Calu3 (cell line): ENCODE results near the gene CELA3B. TPM values are rescaled to one million over a fixed set of nuclear protein-coding genes. Genes with fewer than 3 reads are reported as not detected.

Experiments used
- BruUV-seq: library from RNA; stranded (reverse); fragments of 400-500 nt; replicated peaks from 2 replicates; lab custom pipeline; 2021; lab: Mats Ljungman, UMichigan
- CTCF ChIA-PET: fragments of 300-600 bp; sonication (Branson Sonifier 250); formaldehyde crosslinking; loops from one replicate; lab custom pipeline; 2022; ENCODE audit warnings: antibody characterized with exemption; lab: Charles Lee
- DNase-seq: peaks from one replicate; pipeline ENCODE4 v3.0.0; 2022
- H3K27ac Mint-ChIP-seq: one replicate; pipeline ENCODE4 v1.8.0; 2022; ENCODE audit warnings: mixed read lengths; ENCODE audit not compliant: unreplicated experiment
- H3K27me3 Mint-ChIP-seq: one replicate; pipeline ENCODE4 v1.8.0; 2022; ENCODE audit warnings: mixed read lengths; ENCODE audit not compliant: unreplicated experiment
- H3K36me3 Mint-ChIP-seq: one replicate; pipeline ENCODE4 v1.8.0; 2022; ENCODE audit warnings: mild to moderate bottlenecking, moderate library complexity, mixed read lengths; ENCODE audit not compliant: insufficient read depth, unreplicated experiment
- H3K4me1 Mint-ChIP-seq: one replicate; pipeline ENCODE4 v1.8.0; 2022; ENCODE audit warnings: mild to moderate bottlenecking, low read depth, mixed read lengths; ENCODE audit not compliant: unreplicated experiment
- H3K4me3 Mint-ChIP-seq: one replicate; pipeline ENCODE4 v1.8.0; 2022; ENCODE audit warnings: mild to moderate bottlenecking, low read depth, moderate library complexity, mixed read lengths; ENCODE audit not compliant: unreplicated experiment
- H3K9me3 Mint-ChIP-seq: one replicate; pipeline ENCODE4 v1.8.0; 2022; ENCODE audit warnings: low read depth, mixed read lengths; ENCODE audit not compliant: unreplicated experiment
- CTCF ChIP-seq: fragments of 200-600 bp; IDR thresholded peaks from one replicate; pipeline ENCODE4 v1.8.0; 2022; ENCODE audit warnings: antibody characterized with exemption; ENCODE audit not compliant: unreplicated experiment
- intact Hi-C: fragments of 100-400 bp; cut with micrococcal nuclease; formaldehyde crosslinking; loops from one replicate; pipeline ENCODE4 v1.10.0; 2022; ENCODE audit not compliant: unreplicated experiment
- total RNA-seq: library from RNA; stranded (reverse); gene quantifications from 2 replicates; pipeline ENCODE4 v1.2.3, GENCODE V29; 2022

Gene CELA3B
- total RNA-seq, 1 experiment from 2014 or later, result not detected

GRCh38 chr1:22018583-22019559 lies 42.0 kb downstream of the CELA3B start:
- Mint-ChIP-seq H3K36me3 (peaks cover 19% of the 10 kb centered on the region), H3K4me3 (no peak overlapping the region), H3K27ac (peak overlapping the region; percentile 97), H3K4me1 (peaks cover 21% of the 10 kb centered on the region), H3K9me3 (no peaks in the 10 kb centered on the region), H3K27me3 (no peaks in the 10 kb centered on the region)
- CTCF ChIA-PET, result interaction anchor here (0.6 kb wide), 1 partner anchor 60 kb away, joined by 3 read pairs; no protein-coding TSS in a partner anchor
- DNase-seq, result peak; percentile 72
- intact Hi-C loops, result no loop called here
- no peak for TF ChIP-seq CTCF
- BruUV-seq, result no TSS peak

- CTCF ChIA-PET, result interaction anchor here (0.7 kb wide), 1 partner anchor 38 kb away, joined by 4 read pairs; no protein-coding TSS in a partner anchor
- Mint-ChIP-seq H3K27ac (no peak overlapping the region), H3K27me3 (no peaks in the 10 kb centered on the region), H3K4me1 (peaks cover 26% of the 10 kb centered on the region), H3K4me3 (no peak overlapping the region), H3K9me3 (no peaks in the 10 kb centered on the region), H3K36me3 (peaks cover 27% of the 10 kb centered on the region)
- DNase-seq, result no peak
- TF ChIP-seq CTCF, result no peak
- no TSS peak for BruUV-seq
- intact Hi-C loops, result no loop called here
Measured at GRCh38 chr1:22021061-22021460, 44.2 kb downstream of the CELA3B start.

- Mint-ChIP-seq H3K27ac (peak overlapping the region; percentile 82), H3K4me1 (peaks cover 17% of the 10 kb centered on the region), H3K4me3 (peak overlapping the region; percentile 82), H3K9me3 (no peaks in the 10 kb centered on the region), H3K27me3 (no peaks in the 10 kb centered on the region), H3K36me3 (peaks cover 20% of the 10 kb centered on the region)
- TF ChIP-seq CTCF, result no peak
- DNase-seq, result no peak
- TSS peak; percentile 84 for BruUV-seq
- intact Hi-C loops, result no loop called here
- CTCF ChIA-PET, result interaction anchor here (0.7 to 2.0 kb wide), 3 partner anchors 15 to 93 kb away, joined by 3 to 6 read pairs (median 4); no protein-coding TSS in a partner anchor
Measured at GRCh38 chr1:22024485-22025367, 47.9 kb downstream of the CELA3B start.
